GM23338 (cell line): ENCODE results near the gene TPMT. TPM values are rescaled to one million over a fixed set of nuclear protein-coding genes. Genes with fewer than 3 reads are reported as not detected.

Source experiments
- ATAC-seq: fragments of 200-7000 bp; cut with Tn5 transposase; 3 replicates; pipeline ENCODE4 v1.9.1; 2020
- DNase-seq: peaks from one replicate; pipeline ENCODE4 v3.0.0-alpha.2; 2015; ENCODE audit warnings: low spot score
- H2AFZ ChIP-seq: fragments of 200-600 bp; sonication (generic); 2 replicates; pipeline ENCODE4 v1.8.0; 2016; ENCODE audit warnings: antibody characterized with exemption, mild to moderate bottlenecking, moderate library complexity
- H3F3A ChIP-seq: fragments of 200-600 bp; sonication (generic); replicated peaks from 2 replicates; pipeline ENCODE4 v1.8.0; 2017; ENCODE audit warnings: antibody characterized with exemption, mixed run types, low read depth
- H3K27ac ChIP-seq: fragments of 200-600 bp; sonication (generic); 2 replicates; pipeline ENCODE4 v1.6.1; 2016; ENCODE audit warnings: low read depth
- H3K27me3 ChIP-seq: fragments of 200-600 bp; sonication (generic); 2 replicates; pipeline ENCODE4 v1.8.0; 2016; ENCODE audit warnings: mild to moderate bottlenecking, mixed run types, moderate library complexity; ENCODE audit not compliant: insufficient read depth
- H3K36me3 ChIP-seq: fragments of 200-600 bp; sonication (generic); 2 replicates; pipeline ENCODE4 v1.8.0; 2016; ENCODE audit warnings: mild to moderate bottlenecking; ENCODE audit not compliant: insufficient read depth
- H3K4me1 ChIP-seq: fragments of 200-600 bp; sonication (generic); 2 replicates; pipeline ENCODE4 v1.8.0; 2016; ENCODE audit warnings: mild to moderate bottlenecking, moderate library complexity; ENCODE audit not compliant: insufficient read depth
- H3K4me2 ChIP-seq: fragments of 200-600 bp; sonication (generic); 2 replicates; pipeline ENCODE4 v1.7.1; 2017; ENCODE audit warnings: mixed run types
- H3K4me3 ChIP-seq: fragments of 200-600 bp; sonication (generic); 2 replicates; pipeline ENCODE4 v1.6.1; 2016; ENCODE audit warnings: mixed run types
- H3K79me2 ChIP-seq: fragments of 200-600 bp; sonication (generic); replicated peaks from 2 replicates; pipeline ENCODE4 v1.8.0; 2017; ENCODE audit warnings: mild to moderate bottlenecking; ENCODE audit not compliant: insufficient read depth
- H3K9me2 ChIP-seq: fragments of 200-600 bp; sonication (generic); 2 replicates; pipeline ENCODE4 v1.8.0; 2017; ENCODE audit not compliant: insufficient read depth
- H4K20me1 ChIP-seq: fragments of 200-600 bp; sonication (generic); replicated peaks from 2 replicates; pipeline ENCODE4 v1.8.0; 2017; ENCODE audit warnings: mild to moderate bottlenecking; ENCODE audit not compliant: insufficient read depth
- H3K27ac Mint-ChIP-seq: 2 replicates; pipeline ENCODE4 v1.8.0; 2020; ENCODE audit warnings: inconsistent platforms, mild to moderate bottlenecking, moderate library complexity, mixed read lengths
- H3K27me3 Mint-ChIP-seq: 3 replicates; pipeline ENCODE4 v1.8.0; 2022; ENCODE audit warnings: low read depth, mild to moderate bottlenecking, moderate library complexity, mixed read lengths, inconsistent platforms; ENCODE audit not compliant: insufficient read depth, poor library complexity
- H3K36me3 Mint-ChIP-seq: 3 replicates; pipeline ENCODE4 v1.8.0; 2021; ENCODE audit warnings: low read depth, mild to moderate bottlenecking, inconsistent platforms, moderate library complexity, mixed read lengths
- H3K4me1 Mint-ChIP-seq: 3 replicates; pipeline ENCODE4 v1.8.0; 2020; ENCODE audit warnings: mild to moderate bottlenecking, inconsistent platforms, mixed read lengths
- H3K4me3 Mint-ChIP-seq: 3 replicates; pipeline ENCODE4 v1.8.0; 2021; ENCODE audit warnings: moderate library complexity, mild to moderate bottlenecking, inconsistent platforms, mixed read lengths
- H3K9me3 Mint-ChIP-seq: 3 replicates; pipeline ENCODE4 v1.8.0; 2020; ENCODE audit warnings: moderate library complexity, mild to moderate bottlenecking, inconsistent platforms, mixed read lengths
- EZH2phosphoT487 ChIP-seq: fragments of 200-600 bp; sonication (generic); IDR thresholded peaks from one replicate; pipeline ENCODE4 v1.8.1; 2018; ENCODE audit warnings: antibody characterized with exemption; ENCODE audit not compliant: unreplicated experiment
- STAT1 ChIP-seq: IDR thresholded peaks from one replicate; pipeline ENCODE4 v1.6.1; 2016; ENCODE audit warnings: antibody characterized with exemption; ENCODE audit not compliant: unreplicated experiment
- ZNF331 ChIP-seq: fragments of 250-450 bp; sonication (Bioruptor Pico); IDR thresholded peaks from 2 replicates; pipeline ENCODE4 v1.5.0; 2020; ENCODE audit warnings: low read depth, mild to moderate bottlenecking, moderate library complexity
- polyA plus RNA-seq: library from polyadenylated mRNA; unstranded; fragments of >200 nt; fragmentation: Nextera tagmentation; extraction: Ambion mirVana; gene quantifications from 2 replicates; pipeline ENCODE4 v1.2.1, GENCODE V29; 2016
- total RNA-seq: library from RNA; depleted of rRNA; stranded (reverse); fragments of >200 nt; shearing (Covaris generic); gene quantifications from 2 replicates; pipeline ENCODE4 v1.2.3, GENCODE V29; 2014
- TF ChIP-seq, protein P1 (sequence below): IDR thresholded peaks from 2 replicates; pipeline ENCODE4 v1.6.1; 2016; ENCODE audit warnings: antibody characterized with exemption
- TF ChIP-seq, protein P2 (sequence below): fragments of 250-450 bp; sonication (Bioruptor Pico); IDR thresholded peaks from 2 replicates; pipeline ENCODE4 v1.5.0; 2020; ENCODE audit warnings: mild to moderate bottlenecking, moderate library complexity
- TF ChIP-seq, protein P3 (sequence below), 2 experiments: fragments of 200-600 bp in 1 of 2; sonication (generic) in 1 of 2; conservative IDR thresholded peaks; 2 replicates each; pipeline versions ENCODE4 v1.5.1 to v1.6.1; 2016 to 2017; ENCODE audit warnings: antibody characterized with exemption in 2 of 2, low read depth in 2 of 2, mild to moderate bottlenecking in 2 of 2, moderate library complexity in 1 of 2

Gene TPMT
- total and polyA plus RNA-seq, 2 experiments from 2014 or later, result 19.5 to 21.6 TPM

DNA sequence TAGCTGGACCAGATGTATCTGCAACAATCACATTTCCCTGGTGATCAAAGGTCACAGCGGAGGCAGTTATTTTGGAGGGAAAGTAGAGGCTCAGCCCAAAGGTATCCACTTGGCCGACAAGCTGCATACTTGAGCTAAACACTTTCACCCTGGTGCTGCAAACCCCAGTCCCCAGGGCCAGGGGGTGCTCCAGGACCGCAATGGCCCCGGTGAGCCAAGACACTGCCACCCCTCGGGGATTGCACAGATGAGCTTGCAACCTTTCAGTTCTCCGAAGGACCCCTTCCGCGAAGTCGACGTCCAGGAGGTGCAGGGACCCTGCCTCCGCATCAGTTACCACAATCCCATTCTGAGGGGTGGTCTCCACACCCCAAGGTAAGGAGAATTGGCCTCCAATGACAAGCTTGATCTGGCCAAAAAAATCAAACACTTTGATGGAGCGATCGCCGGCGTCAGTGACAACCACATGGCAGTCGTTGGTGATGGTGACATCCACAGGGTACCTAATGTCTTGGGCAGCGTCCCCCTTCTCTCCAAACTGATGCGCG, 33.2 kb downstream of the TPMT start:
- Histone ChIP-seq H3K79me2 (no peaks in the 10 kb centered on the region), H3F3A (0 out of 2 replicates have a peak, but pooled peaks cover 3% of the 10 kb centered on the region), H3K4me3 (peak overlapping the region; percentile 49), H3K9me2 (no peaks in the 10 kb centered on the region; the same call in 1 of the 2 replicates), H4K20me1 (no peaks in the 10 kb centered on the region), H3K4me2 (peak overlapping the region; percentile 73; the same call in 1 of the 2 replicates), H3K36me3 (no peaks in the 10 kb centered on the region), H3K27ac (no peak overlapping the region), H3K27me3 (peaks cover 22% of the 10 kb centered on the region), H2AFZ (peak overlapping the region; percentile 98), H3K4me1 (no peaks in the 10 kb centered on the region)
- Mint-ChIP-seq H3K27ac (no peak overlapping the region), H3K9me3 (peaks cover 5% of the 10 kb centered on the region; the same call in 1 of the 3 replicates), H3K36me3 (no peaks in the 10 kb centered on the region; the same call in 2 of the 3 replicates), H3K4me3 (peak overlapping the region; percentile 45; the same call in 2 of the 3 replicates), H3K4me1 (peaks cover 7% of the 10 kb centered on the region; the same call in 2 of the 3 replicates), H3K27me3 (peaks cover 19% of the 10 kb centered on the region)
- ATAC-seq (peak; percentile 70), DNase-seq (peak; percentile 68)
- TF ChIP-seq EZH2phosphoT487 (no peak), ZNF331 (no peak), STAT1 (no peak)
- TF ChIP-seq, protein P1, sequence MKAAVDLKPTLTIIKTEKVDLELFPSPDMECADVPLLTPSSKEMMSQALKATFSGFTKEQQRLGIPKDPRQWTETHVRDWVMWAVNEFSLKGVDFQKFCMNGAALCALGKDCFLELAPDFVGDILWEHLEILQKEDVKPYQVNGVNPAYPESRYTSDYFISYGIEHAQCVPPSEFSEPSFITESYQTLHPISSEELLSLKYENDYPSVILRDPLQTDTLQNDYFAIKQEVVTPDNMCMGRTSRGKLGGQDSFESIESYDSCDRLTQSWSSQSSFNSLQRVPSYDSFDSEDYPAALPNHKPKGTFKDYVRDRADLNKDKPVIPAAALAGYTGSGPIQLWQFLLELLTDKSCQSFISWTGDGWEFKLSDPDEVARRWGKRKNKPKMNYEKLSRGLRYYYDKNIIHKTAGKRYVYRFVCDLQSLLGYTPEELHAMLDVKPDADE, result no peak
- TF ChIP-seq, protein P2, sequence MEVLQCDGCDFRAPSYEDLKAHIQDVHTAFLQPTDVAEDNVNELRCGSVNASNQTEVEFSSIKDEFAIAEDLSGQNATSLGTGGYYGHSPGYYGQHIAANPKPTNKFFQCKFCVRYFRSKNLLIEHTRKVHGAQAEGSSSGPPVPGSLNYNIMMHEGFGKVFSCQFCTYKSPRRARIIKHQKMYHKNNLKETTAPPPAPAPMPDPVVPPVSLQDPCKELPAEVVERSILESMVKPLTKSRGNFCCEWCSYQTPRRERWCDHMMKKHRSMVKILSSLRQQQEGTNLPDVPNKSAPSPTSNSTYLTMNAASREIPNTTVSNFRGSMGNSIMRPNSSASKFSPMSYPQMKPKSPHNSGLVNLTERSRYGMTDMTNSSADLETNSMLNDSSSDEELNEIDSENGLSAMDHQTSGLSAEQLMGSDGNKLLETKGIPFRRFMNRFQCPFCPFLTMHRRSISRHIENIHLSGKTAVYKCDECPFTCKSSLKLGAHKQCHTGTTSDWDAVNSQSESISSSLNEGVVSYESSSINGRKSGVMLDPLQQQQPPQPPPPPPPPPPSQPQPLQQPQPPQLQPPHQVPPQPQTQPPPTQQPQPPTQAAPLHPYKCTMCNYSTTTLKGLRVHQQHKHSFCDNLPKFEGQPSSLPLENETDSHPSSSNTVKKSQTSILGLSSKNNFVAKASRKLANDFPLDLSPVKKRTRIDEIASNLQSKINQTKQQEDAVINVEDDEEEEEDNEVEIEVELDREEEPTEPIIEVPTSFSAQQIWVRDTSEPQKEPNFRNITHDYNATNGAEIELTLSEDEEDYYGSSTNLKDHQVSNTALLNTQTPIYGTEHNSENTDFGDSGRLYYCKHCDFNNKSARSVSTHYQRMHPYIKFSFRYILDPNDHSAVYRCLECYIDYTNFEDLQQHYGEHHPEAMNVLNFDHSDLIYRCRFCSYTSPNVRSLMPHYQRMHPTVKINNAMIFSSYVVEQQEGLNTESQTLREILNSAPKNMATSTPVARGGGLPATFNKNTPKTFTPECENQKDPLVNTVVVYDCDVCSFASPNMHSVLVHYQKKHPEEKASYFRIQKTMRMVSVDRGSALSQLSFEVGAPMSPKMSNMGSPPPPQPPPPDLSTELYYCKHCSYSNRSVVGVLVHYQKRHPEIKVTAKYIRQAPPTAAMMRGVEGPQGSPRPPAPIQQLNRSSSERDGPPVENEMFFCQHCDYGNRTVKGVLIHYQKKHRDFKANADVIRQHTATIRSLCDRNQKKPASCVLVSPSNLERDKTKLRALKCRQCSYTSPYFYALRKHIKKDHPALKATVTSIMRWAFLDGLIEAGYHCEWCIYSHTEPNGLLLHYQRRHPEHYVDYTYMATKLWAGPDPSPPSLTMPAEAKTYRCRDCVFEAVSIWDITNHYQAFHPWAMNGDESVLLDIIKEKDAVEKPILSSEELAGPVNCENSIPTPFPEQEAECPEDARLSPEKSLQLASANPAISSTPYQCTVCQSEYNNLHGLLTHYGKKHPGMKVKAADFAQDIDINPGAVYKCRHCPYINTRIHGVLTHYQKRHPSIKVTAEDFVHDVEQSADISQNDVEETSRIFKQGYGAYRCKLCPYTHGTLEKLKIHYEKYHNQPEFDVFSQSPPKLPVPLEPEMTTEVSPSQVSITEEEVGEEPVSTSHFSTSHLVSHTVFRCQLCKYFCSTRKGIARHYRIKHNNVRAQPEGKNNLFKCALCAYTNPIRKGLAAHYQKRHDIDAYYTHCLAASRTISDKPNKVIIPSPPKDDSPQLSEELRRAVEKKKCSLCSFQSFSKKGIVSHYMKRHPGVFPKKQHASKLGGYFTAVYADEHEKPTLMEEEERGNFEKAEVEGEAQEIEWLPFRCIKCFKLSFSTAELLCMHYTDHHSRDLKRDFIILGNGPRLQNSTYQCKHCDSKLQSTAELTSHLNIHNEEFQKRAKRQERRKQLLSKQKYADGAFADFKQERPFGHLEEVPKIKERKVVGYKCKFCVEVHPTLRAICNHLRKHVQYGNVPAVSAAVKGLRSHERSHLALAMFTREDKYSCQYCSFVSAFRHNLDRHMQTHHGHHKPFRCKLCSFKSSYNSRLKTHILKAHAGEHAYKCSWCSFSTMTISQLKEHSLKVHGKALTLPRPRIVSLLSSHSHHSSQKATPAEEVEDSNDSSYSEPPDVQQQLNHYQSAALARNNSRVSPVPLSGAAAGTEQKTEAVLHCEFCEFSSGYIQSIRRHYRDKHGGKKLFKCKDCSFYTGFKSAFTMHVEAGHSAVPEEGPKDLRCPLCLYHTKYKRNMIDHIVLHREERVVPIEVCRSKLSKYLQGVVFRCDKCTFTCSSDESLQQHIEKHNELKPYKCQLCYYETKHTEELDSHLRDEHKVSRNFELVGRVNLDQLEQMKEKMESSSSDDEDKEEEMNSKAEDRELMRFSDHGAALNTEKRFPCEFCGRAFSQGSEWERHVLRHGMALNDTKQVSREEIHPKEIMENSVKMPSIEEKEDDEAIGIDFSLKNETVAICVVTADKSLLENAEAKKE (CRISPR knock-in tag), result no peak
- TF ChIP-seq, protein P3, sequence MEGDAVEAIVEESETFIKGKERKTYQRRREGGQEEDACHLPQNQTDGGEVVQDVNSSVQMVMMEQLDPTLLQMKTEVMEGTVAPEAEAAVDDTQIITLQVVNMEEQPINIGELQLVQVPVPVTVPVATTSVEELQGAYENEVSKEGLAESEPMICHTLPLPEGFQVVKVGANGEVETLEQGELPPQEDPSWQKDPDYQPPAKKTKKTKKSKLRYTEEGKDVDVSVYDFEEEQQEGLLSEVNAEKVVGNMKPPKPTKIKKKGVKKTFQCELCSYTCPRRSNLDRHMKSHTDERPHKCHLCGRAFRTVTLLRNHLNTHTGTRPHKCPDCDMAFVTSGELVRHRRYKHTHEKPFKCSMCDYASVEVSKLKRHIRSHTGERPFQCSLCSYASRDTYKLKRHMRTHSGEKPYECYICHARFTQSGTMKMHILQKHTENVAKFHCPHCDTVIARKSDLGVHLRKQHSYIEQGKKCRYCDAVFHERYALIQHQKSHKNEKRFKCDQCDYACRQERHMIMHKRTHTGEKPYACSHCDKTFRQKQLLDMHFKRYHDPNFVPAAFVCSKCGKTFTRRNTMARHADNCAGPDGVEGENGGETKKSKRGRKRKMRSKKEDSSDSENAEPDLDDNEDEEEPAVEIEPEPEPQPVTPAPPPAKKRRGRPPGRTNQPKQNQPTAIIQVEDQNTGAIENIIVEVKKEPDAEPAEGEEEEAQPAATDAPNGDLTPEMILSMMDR (conservative IDR thresholded peaks at IDR 0.05; ENCODE audit: low read depth in 2 of 2), result peak; percentile 44 to 83
